ENCODE data around the gene ELMOD3. TPM values are rescaled to one million over a fixed set of nuclear protein-coding genes. Genes with fewer than 3 reads are reported as not detected.

Gene ELMOD3
- total RNA-seq, 1 experiment from 2014 or later, result 9.7 TPM

GRCh38 chr2:85318222-85319074, 36.1 kb upstream of the ELMOD3 start (continued):
- TF ChIP-seq NR2C2 (CRISPR knock-in tag; IDR thresholded peaks at IDR 0.05), result no peak

- ChIA-PET POLR2A (no interaction called here), CTCF (interaction anchor here (0.6 to 1.4 kb wide), 2 partner anchors 21 to 1488 kb away, joined by 3 read pairs; no protein-coding TSS in a partner anchor)
- ATAC-seq, result no peak
- Mint-ChIP-seq H3K9me3 (no peaks in the 10 kb centered on the region), H3K27ac (no peak overlapping the region), H3K4me3 (no peak overlapping the region), H3K27me3 (ENCODE audit: low read depth) (no peaks in the 10 kb centered on the region), H3K36me3 (peaks cover 70% of the 10 kb centered on the region), H3K4me1 (no peaks in the 10 kb centered on the region; the same call in 1 of the 2 replicates)
- TF ChIP-seq NR2C2 (CRISPR knock-in tag; IDR thresholded peaks at IDR 0.05), result no peak
- TF ChIP-seq ZNF425 (CRISPR knock-in tag; conservative IDR thresholded peaks at IDR 0.05), result no peak
- no peak for TF ChIP-seq ZBTB43 (CRISPR knock-in tag; IDR thresholded peaks at IDR 0.05)
- TF ChIP-seq SP1 (CRISPR knock-in tag; conservative IDR thresholded peaks at IDR 0.05), result no peak
- no peak for TF ChIP-seq ZNF317 (CRISPR knock-in tag; IDR thresholded peaks at IDR 0.05; ENCODE audit: borderline replicate concordance, low read depth)
- no peak for TF ChIP-seq TCF7 (CRISPR knock-in tag; IDR thresholded peaks at IDR 0.05; ENCODE audit: low read depth)
- TF ChIP-seq GTF2I (CRISPR knock-in tag; conservative IDR thresholded peaks at IDR 0.05), result no peak
- no peak for DNase-seq (ENCODE audit: low spot score)
These were observed 34.8 kb upstream of the ELMOD3 start for GRCh38 chr2:85319796-85320195.

- H3K4me1 Mint-ChIP-seq, result peaks cover 23% of the 10 kb centered on the region
- ChIA-PET POLR2A (no interaction called here), CTCF (no interaction called here)
- no peaks in the 10 kb centered on the region for H3K27me3 Mint-ChIP-seq (ENCODE audit: low read depth)
- no peaks in the 10 kb centered on the region for H3K9me3 Mint-ChIP-seq
- H3K27ac Mint-ChIP-seq, result no peak overlapping the region
- H3K36me3 Mint-ChIP-seq, result peaks cover 68% of the 10 kb centered on the region
- DNase-seq (ENCODE audit: low spot score) (no peak), ATAC-seq (no peak)
- no peak overlapping the region for H3K4me3 Mint-ChIP-seq
- TF ChIP-seq ZSCAN18 (CRISPR knock-in tag; IDR thresholded peaks at IDR 0.05) (no peak), MLX (CRISPR knock-in tag; IDR thresholded peaks at IDR 0.05) (no peak), ESRRA (CRISPR knock-in tag; IDR thresholded peaks at IDR 0.05; ENCODE audit: borderline replicate concordance) (no peak), SOX15 (CRISPR knock-in tag; IDR thresholded peaks at IDR 0.05) (no peak), CDX4 (CRISPR knock-in tag; IDR thresholded peaks at IDR 0.05; ENCODE audit: borderline replicate concordance) (no peak), ZNF232 (CRISPR knock-in tag; IDR thresholded peaks at IDR 0.05) (no peak), ZNF425 (CRISPR knock-in tag; conservative IDR thresholded peaks at IDR 0.05) (no peak), TCF7 (CRISPR knock-in tag; IDR thresholded peaks at IDR 0.05; ENCODE audit: low read depth) (no peak), AR (CRISPR knock-in tag; IDR thresholded peaks at IDR 0.05) (no peak), SMAD3 (CRISPR knock-in tag; IDR thresholded peaks at IDR 0.05; ENCODE audit: borderline replicate concordance) (no peak), TP53 (CRISPR knock-in tag; IDR thresholded peaks at IDR 0.05) (no peak), SMAD4 (CRISPR knock-in tag; IDR thresholded peaks at IDR 0.05) (no peak), GABPB1 (CRISPR knock-in tag; IDR thresholded peaks at IDR 0.05) (no peak)
These were observed 31.1 kb upstream of the ELMOD3 start for GRCh38 chr2:85323351-85323987.
